IMR-90 (cell line): Measurements from ENCODE around the gene ADCY2. TPM values are rescaled to one million over a fixed set of nuclear protein-coding genes. Genes with fewer than 3 reads are reported as not detected.

Experiments used
- ATAC-seq: fragments of 200-7000 bp; cut with Tn5 transposase; 2 replicates; pipeline ENCODE4 v1.9.1; 2020; ENCODE audit warnings: low read depth, mild to moderate bottlenecking, moderate library complexity
- BruUV-seq: library from RNA; stranded (reverse); fragments of 400-500 nt; replicated peaks from 2 replicates; lab custom pipeline; 2021; lab: Mats Ljungman, UMichigan
- CTCF ChIA-PET: fragments of 300-600 bp; formaldehyde crosslinking; extraction: SDS; loops from one replicate; lab custom pipeline; 2021; ENCODE audit warnings: antibody characterized with exemption; lab: Yijun Ruan, JAX
- POLR2A ChIA-PET: fragments of 300-600 bp; sonication (Branson Sonifier 250); formaldehyde crosslinking; loops from one replicate; lab custom pipeline; 2022; ENCODE audit warnings: antibody characterized with exemption; ENCODE audit not compliant: unreplicated experiment; lab: Charles Lee
- DNase-seq: peaks from one replicate; pipeline ENCODE4 v3.0.0; 2013
- H2AFZ ChIP-seq: replicated peaks from 2 replicates; pipeline ENCODE3; 2013; ENCODE audit warnings: low read length, mild to moderate bottlenecking; ENCODE audit not compliant: poor library complexity
- H2AK5ac ChIP-seq: 2 replicates; pipeline ENCODE4 v1.6.1; 2013; ENCODE audit warnings: low read depth, low read length, inconsistent platforms
- H2AK9ac ChIP-seq: replicated peaks from 2 replicates; pipeline ENCODE3; 2013; ENCODE audit warnings: mild to moderate bottlenecking, low read depth, low read length, moderate library complexity; ENCODE audit not compliant: poor library complexity
- H2BK120ac ChIP-seq: 2 replicates; pipeline ENCODE4 v1.6.1; 2013; ENCODE audit warnings: low read depth, low read length, inconsistent platforms
- H2BK15ac ChIP-seq: 3 replicates; pipeline ENCODE4 v1.6.1; 2013; ENCODE audit warnings: low read depth, low read length, inconsistent platforms
- H2BK20ac ChIP-seq: 2 replicates; pipeline ENCODE4 v1.6.1; 2013; ENCODE audit warnings: low read depth, mild to moderate bottlenecking, inconsistent platforms, low read length, moderate library complexity
- H2BK5ac ChIP-seq: 2 replicates; pipeline ENCODE4 v1.6.1; 2013; ENCODE audit warnings: mild to moderate bottlenecking, low read depth, low read length, inconsistent platforms; ENCODE audit not compliant: poor library complexity, severe bottlenecking
- H3K14ac ChIP-seq: replicated peaks from 2 replicates; pipeline ENCODE4 v1.6.1; 2013; ENCODE audit warnings: low read depth, low read length, inconsistent platforms
- H3K18ac ChIP-seq: 2 replicates; pipeline ENCODE4 v1.6.1; 2013; ENCODE audit warnings: low read depth, low read length, control low read depth
- H3K23ac ChIP-seq: 2 replicates; pipeline ENCODE4 v1.6.1; 2013; ENCODE audit warnings: low read depth, low read length, inconsistent platforms
- H3K27ac ChIP-seq: 2 replicates; pipeline ENCODE4 v1.5.1; 2013; ENCODE audit warnings: mild to moderate bottlenecking, control low read depth, low read length; ENCODE audit not compliant: insufficient read depth
- H3K27me3 ChIP-seq: 2 replicates; pipeline ENCODE4 v1.6.1; 2013; ENCODE audit warnings: low read length; ENCODE audit not compliant: control insufficient read depth, insufficient read depth
- H3K36me3 ChIP-seq: 2 replicates; pipeline ENCODE4 v1.6.1; 2013; ENCODE audit warnings: low read length, mixed read lengths; ENCODE audit not compliant: control insufficient read depth, insufficient read depth
- H3K4ac ChIP-seq: 2 replicates; pipeline ENCODE4 v1.6.1; 2013; ENCODE audit warnings: low read depth, low read length, inconsistent platforms
- H3K4me1 ChIP-seq: 2 replicates; pipeline ENCODE4 v1.6.1; 2013; ENCODE audit warnings: low read length, mixed read lengths; ENCODE audit not compliant: control insufficient read depth, insufficient read depth
- H3K4me2 ChIP-seq: 2 replicates; pipeline ENCODE4 v1.6.1; 2013; ENCODE audit warnings: low read depth, mild to moderate bottlenecking, control low read depth, low read length, moderate library complexity
- H3K4me3 ChIP-seq: 2 replicates; pipeline ENCODE4 v1.5.1; 2013; ENCODE audit warnings: low read depth, mild to moderate bottlenecking, control low read depth, low read length, moderate library complexity; ENCODE audit not compliant: insufficient read depth
- H3K56ac ChIP-seq: 2 replicates; pipeline ENCODE4 v1.6.1; 2013; ENCODE audit warnings: low read length, inconsistent platforms; ENCODE audit not compliant: insufficient read depth; ENCODE audit errors: extremely low read depth
- H3K79me1 ChIP-seq, 2 experiments: 2 replicates each; pipeline ENCODE4 v1.6.1; 2013; ENCODE audit warnings: low read length in 2 of 2, inconsistent platforms in 1 of 2, low read depth in 1 of 2
- H3K9ac ChIP-seq: 2 replicates; pipeline ENCODE4 v1.6.1; 2013; ENCODE audit warnings: low read depth, low read length, control low read depth
- H3K9me1 ChIP-seq: 2 replicates; pipeline ENCODE4 v1.6.1; 2013; ENCODE audit warnings: low read length, inconsistent platforms; ENCODE audit not compliant: insufficient read depth
- H3K9me3 ChIP-seq: 2 replicates; pipeline ENCODE4 v1.6.1; 2013; ENCODE audit warnings: low read length; ENCODE audit not compliant: control insufficient read depth, insufficient read depth
- H4K20me1 ChIP-seq: 2 replicates; pipeline ENCODE4 v1.6.1; 2013; ENCODE audit warnings: low read length, inconsistent platforms; ENCODE audit not compliant: insufficient read depth
- H4K5ac ChIP-seq: 2 replicates; pipeline ENCODE4 v1.6.1; 2013; ENCODE audit warnings: mild to moderate bottlenecking, low read depth, low read length, control low read depth
- H4K8ac ChIP-seq, 2 experiments: 2 replicates each; pipeline ENCODE4 v1.6.1; 2013; ENCODE audit warnings: low read depth in 2 of 2, low read length in 2 of 2, control low read depth in 1 of 2, inconsistent platforms in 1 of 2
- H4K91ac ChIP-seq: 2 replicates; pipeline ENCODE4 v1.6.1; 2013; ENCODE audit warnings: low read depth, low read length, inconsistent platforms; ENCODE audit not compliant: insufficient read depth
- BHLHE40 ChIP-seq: fragments of 150-350 bp; IDR thresholded peaks from 2 replicates; pipeline ENCODE4 v1.6.1; 2016; ENCODE audit warnings: mild to moderate bottlenecking, low read depth, low read length
- CHD1 ChIP-seq: IDR thresholded peaks from 2 replicates; pipeline ENCODE4 v1.6.1; 2012; ENCODE audit warnings: low read depth, low read length, improper control_type of control experiment
- MAFK ChIP-seq: IDR thresholded peaks from 2 replicates; pipeline ENCODE4 v1.6.1; 2012; ENCODE audit warnings: low read depth, low read length, improper control_type of control experiment
- RAD21 ChIP-seq: IDR thresholded peaks from 2 replicates; pipeline ENCODE4 v1.6.1; 2012; ENCODE audit warnings: low read length, improper control_type of control experiment
- RCOR1 ChIP-seq: IDR thresholded peaks from 2 replicates; pipeline ENCODE4 v1.6.1; 2012; ENCODE audit warnings: mild to moderate bottlenecking, low read length, improper control_type of control experiment; ENCODE audit not compliant: insufficient replicate concordance
- SMC3 ChIP-seq: fragments of 150-350 bp; IDR thresholded peaks from 2 replicates; pipeline ENCODE4 v1.6.1; 2016; ENCODE audit warnings: low read depth, mild to moderate bottlenecking, antibody characterized with exemption, low read length, moderate library complexity
- WGBS, 2 experiments: methylation state at CpG; one replicate each; pipeline versions ENCODE4 v1.1.5 to v1.1.7; 2013; ENCODE audit warnings: missing lambda C conversion rate in 2 of 2; ENCODE audit not compliant: insufficient read length in 1 of 2; ENCODE audit errors: extremely low coverage in 2 of 2; 5-methylcytosine and 5-hydroxymethylcytosine counted together
- dilution Hi-C: fragments of 300-500 bp; cut with HindIII; formaldehyde crosslinking; loops from one replicate; pipeline ENCODE4 v1.14.3; 2018; ENCODE audit warnings: low sequenced_read_pairs; ENCODE audit not compliant: unreplicated experiment
- in situ Hi-C: fragments of 300-500 bp; cut with MboI; formaldehyde crosslinking; loops from 3 replicates; pipeline ENCODE4 v1.14.3; 2019; ENCODE audit warnings: low sequenced_read_pairs, inconsistent platforms, mixed read lengths
- intact Hi-C: fragments of 100-400 bp; cut with micrococcal nuclease; formaldehyde crosslinking; loops from 2 replicates; pipeline ENCODE4 v1.10.0; 2022
- polyA plus RNA-seq, 3 experiments: library from polyadenylated mRNA; depleted of rRNA; stranded (reverse); fragments of >200 nt; gene quantifications; 2 replicates each; pipeline ENCODE4 v1.2.3, GENCODE V29; 2012; ENCODE audit warnings: low replicate concordance in 1 of 3
- total RNA-seq: library from RNA; depleted of rRNA; stranded (reverse); fragments of >200 nt; gene quantifications from 2 replicates; pipeline ENCODE4 v1.2.3, GENCODE V29; 2012
- TF ChIP-seq, protein P1 (sequence below): fragments of 150-350 bp; IDR thresholded peaks from 2 replicates; pipeline ENCODE4 v1.6.1; 2016; ENCODE audit warnings: low read depth, mild to moderate bottlenecking, low read length, moderate library complexity, borderline replicate concordance
- TF ChIP-seq, protein P2 (sequence below): fragments of 150-350 bp; IDR thresholded peaks from 2 replicates; pipeline ENCODE4 v1.6.1; 2017; ENCODE audit warnings: mild to moderate bottlenecking, antibody characterized with exemption, low read length, low read depth

Gene ADCY2
- total and polyA plus RNA-seq, 2 of the 4 experiments (the other 2 are of a cell fraction), result not detected

DNA sequence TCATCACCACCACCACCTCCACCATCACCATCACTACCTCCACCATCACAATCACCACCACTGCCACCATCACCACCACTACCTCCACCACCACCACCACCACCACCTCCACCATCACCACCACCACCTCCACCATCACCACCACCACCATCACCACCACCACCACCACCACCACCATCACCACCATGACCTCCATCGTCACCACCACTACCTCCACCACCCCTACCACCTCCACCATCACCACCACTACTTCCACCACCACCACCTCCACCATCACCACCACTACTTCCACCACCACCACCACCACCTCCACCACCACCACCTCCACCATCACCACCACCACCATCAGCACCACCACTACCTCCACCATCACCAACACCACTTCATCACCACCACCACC is 23.5 kb upstream of the ADCY2 start:
- intact Hi-C loops, result no loop called here
- H3K27me3 ChIP-seq, result no peaks in the 10 kb centered on the region
- no peak overlapping the region for H2AK9ac ChIP-seq
- no peaks in the 10 kb centered on the region for H3K9me1 ChIP-seq
- peak overlapping the region; percentile 54 for H2BK5ac ChIP-seq
- H4K20me1 ChIP-seq, result no peaks in the 10 kb centered on the region
- H3K14ac ChIP-seq, result no peak overlapping the region
- BruUV-seq, result no TSS peak
- ChIA-PET CTCF (no interaction called here), POLR2A (no interaction called here)
- H3K9me3 ChIP-seq, result peaks cover 29% of the 10 kb centered on the region
- in situ Hi-C loops, result no loop called here
- H3K36me3 ChIP-seq, result no peaks in the 10 kb centered on the region
- H3K4me1 ChIP-seq, result no peaks in the 10 kb centered on the region
- dilution Hi-C loops, result no loop called here
- no peak overlapping the region for H3K23ac ChIP-seq
- no peak overlapping the region for H4K5ac ChIP-seq
- no peak overlapping the region for H2AFZ ChIP-seq
- no peak overlapping the region for H2BK20ac ChIP-seq
- no peak overlapping the region for H3K27ac ChIP-seq
- H3K9ac ChIP-seq, result no peak overlapping the region
- H3K4me2 ChIP-seq, result no peak overlapping the region
- H3K4ac ChIP-seq, result no peak overlapping the region
- H4K91ac ChIP-seq, result no peak overlapping the region
- no peak for TF ChIP-seq RAD21
- TF ChIP-seq RCOR1, result no peak
- no peak for TF ChIP-seq CHD1
- TF ChIP-seq BHLHE40, result no peak
- no peak for TF ChIP-seq SMC3
- TF ChIP-seq MAFK, result no peak
- TF ChIP-seq, protein P1, sequence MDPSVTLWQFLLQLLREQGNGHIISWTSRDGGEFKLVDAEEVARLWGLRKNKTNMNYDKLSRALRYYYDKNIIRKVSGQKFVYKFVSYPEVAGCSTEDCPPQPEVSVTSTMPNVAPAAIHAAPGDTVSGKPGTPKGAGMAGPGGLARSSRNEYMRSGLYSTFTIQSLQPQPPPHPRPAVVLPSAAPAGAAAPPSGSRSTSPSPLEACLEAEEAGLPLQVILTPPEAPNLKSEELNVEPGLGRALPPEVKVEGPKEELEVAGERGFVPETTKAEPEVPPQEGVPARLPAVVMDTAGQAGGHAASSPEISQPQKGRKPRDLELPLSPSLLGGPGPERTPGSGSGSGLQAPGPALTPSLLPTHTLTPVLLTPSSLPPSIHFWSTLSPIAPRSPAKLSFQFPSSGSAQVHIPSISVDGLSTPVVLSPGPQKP, result no peak
- TF ChIP-seq, protein P2, sequence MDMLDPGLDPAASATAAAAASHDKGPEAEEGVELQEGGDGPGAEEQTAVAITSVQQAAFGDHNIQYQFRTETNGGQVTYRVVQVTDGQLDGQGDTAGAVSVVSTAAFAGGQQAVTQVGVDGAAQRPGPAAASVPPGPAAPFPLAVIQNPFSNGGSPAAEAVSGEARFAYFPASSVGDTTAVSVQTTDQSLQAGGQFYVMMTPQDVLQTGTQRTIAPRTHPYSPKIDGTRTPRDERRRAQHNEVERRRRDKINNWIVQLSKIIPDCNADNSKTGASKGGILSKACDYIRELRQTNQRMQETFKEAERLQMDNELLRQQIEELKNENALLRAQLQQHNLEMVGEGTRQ, result no peak
- H2AK5ac ChIP-seq, result no peak overlapping the region
- no peak overlapping the region for H4K8ac ChIP-seq
- no peaks in the 10 kb centered on the region for H3K79me1 ChIP-seq
- no peak overlapping the region for H3K18ac ChIP-seq
- no peak overlapping the region for H2BK120ac ChIP-seq
- H3K56ac ChIP-seq, result no peak overlapping the region
- 45% methylated on average over 1 of the region's 1 CpG; no CpG with 5 or more reads in 1 of the 2 experiments for WGBS, 2 experiments
- DNase-seq (no peak), ATAC-seq (no peak)
- H2BK15ac ChIP-seq, result no peak overlapping the region
- no peak overlapping the region for H3K4me3 ChIP-seq
